GM19351 (cell line): ENCODE data around the gene FRMD4A.

ENCODE experiments used
- ATAC-seq: cut with Tn5 transposase; IDR thresholded peaks from one replicate; pipeline ENCODE4 v1.9.1; 2021; ENCODE audit warnings: mild to moderate bottlenecking, moderate library complexity; ENCODE audit not compliant: unreplicated experiment

Gene FRMD4A

DNA sequence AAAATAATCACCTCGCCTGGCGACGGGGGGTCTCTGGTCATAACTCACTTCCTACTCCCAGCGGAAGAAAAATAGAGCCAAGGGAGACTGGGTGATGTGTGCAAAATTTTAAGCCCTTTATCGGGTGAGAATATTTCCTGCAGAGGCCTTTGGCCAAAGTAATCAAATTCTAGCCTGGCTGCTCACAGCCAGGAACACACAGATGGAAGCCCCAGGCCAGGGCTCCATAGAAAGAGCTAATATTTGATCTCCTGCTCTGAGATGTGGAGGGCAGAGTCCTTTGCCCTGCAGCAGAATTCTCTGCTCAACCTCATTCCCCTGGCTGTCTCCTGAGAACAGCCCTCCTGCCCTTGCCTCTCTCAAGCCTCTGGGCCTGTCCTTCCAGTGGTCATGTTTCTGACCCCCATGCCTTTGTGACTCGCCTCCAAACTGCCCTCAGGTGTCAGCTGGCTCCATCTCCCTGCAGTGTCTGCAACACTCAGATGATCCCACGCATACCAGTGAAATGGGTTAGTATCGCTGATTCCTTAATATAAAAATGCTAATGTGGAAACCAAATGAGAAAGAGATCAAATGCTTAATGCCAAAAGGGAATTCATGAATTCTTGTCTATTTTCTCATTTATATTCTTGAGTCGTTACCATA, 34.5 kb downstream of the FRMD4A start:
- ATAC-seq = no peak

DNA sequence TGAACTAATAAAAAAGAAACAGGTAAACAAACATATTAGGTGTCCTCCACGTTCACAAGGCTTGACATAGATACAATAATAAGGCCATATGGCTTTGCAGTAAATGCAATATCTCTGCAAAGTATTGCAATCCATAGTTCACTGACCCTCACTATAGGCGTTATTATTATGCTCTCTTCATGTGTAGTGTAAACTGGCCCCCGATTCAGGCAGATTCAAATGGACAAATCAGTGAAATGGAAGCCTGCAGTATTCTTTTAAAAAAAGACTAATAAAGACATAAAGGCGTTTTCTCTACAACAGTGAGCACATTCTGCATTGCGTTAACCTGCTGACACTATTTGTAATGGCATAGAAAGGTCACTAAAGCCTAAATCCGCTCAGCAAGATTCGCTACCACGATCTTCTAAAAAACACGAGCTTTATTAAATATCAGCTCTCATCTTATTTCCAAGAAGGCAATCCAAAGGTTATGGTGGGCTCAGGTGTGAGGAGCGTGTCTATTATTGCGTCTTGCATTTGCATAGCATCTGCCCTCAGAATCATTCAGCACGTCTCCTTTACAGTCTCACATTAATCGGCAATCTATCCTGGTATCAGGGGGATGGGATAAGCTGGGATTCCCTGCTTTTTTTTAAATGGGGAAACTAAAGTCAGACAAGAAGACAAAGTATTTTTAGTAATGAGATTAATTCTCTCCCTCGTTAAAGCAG, 36.2 kb downstream of the FRMD4A start:
- ATAC-seq = no peak

DNA sequence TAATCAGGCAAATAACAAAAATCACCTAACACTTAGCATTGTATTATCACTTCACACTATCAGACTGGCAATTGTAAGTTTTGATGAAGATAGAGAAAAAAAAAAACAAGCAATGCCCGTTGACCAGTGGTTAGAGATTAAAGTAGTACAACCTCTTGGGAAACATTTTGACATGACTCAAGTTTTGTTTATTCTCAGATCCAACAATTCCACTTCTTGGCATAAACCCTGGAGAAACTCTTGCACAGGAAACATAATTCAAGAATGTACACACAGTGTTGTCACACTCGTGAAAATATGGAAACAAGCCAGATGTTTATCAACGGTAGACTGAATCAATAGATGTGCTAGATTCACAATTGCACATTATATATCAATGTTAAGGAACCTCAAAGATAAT, 37.2 kb downstream of the FRMD4A start:
- ATAC-seq = no peak

DNA sequence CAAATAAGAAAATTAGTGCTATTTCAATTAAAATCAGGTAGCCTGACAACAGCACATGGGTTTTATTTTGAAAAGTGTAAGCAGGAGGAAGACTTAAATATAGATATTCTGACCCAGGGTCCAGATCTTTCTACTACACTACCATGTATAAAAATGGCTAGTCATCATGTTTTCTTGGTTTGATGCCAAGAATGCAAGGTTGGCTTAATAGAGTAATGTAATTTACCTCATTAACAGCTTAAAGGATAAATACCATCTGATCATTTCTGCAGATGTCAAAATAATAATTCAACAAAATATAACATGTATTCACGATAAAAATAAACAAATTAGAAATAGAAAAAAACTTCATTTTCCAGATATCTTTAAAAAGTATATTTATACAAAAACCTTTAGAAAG, 39.4 kb downstream of the FRMD4A start:
- ATAC-seq = no peak

DNA sequence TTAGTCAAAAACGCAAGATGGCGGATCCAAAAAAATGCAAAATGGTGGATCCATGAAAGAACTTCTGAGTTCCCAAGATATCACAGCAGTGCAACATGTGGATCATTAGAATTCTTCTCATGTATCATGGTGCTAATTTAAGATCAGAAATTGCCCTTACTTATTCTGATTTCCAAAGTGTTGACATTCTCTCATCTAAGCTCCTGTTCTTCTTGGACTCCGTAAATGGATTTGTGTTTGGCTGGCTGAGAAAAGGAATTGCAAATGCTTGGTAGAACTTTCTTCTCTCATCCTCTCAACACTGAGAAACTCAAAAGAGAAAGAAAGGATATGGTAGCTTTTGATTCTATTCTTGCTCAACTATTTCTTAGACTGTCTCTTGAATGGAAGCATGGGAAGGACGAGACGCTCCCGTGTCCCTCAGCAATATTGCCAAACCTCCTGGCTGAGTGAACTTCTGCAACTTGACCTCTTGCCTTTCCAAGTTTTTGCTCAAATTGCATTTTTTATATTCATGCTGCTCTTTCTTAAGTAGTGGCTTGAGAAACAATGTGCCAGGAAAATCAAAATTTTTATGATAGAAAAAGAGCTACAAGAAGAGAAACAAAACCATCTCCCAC, 44.7 kb downstream of the FRMD4A start:
- no peak for ATAC-seq

DNA sequence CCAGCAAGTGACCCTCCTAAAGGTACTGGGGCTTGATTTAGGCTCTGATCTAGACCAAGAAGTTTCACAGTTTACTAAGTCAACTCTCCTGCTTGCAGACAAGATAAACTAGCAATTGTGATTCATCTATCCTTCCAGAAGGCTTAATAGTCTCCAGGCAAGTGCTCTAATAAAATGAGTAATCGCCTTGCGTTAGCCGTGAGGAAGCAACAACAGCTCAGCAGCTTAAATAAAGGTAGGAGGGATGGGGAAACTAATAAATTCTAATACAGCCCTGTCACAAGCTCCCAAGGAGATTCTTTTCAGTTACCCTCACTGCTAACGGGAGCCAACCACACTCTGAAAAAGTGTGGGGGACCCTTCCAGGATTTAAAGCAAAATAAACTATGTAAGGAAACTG, 48.4 kb downstream of the FRMD4A start:
- no peak for ATAC-seq

DNA sequence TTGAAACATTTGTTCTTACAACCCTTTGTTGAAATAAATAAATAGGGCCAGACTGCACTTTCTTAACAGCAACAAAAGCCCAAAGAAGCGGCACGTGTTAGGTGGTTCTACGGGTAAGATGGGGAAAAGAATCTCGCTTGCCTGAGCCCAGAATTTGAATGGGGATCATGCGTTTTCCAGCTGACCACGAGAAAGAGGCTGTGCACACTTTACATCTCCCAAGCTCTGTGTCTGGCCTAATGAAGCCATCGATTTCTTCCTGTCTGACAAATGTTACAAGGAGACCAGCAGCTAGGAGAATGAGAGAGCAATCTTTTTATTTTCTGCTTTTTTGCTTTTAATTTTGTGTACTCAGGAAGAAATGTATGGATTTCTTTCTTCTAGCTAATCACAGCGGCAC, 52.2 kb downstream of the FRMD4A start:
- ATAC-seq = no peak

DNA sequence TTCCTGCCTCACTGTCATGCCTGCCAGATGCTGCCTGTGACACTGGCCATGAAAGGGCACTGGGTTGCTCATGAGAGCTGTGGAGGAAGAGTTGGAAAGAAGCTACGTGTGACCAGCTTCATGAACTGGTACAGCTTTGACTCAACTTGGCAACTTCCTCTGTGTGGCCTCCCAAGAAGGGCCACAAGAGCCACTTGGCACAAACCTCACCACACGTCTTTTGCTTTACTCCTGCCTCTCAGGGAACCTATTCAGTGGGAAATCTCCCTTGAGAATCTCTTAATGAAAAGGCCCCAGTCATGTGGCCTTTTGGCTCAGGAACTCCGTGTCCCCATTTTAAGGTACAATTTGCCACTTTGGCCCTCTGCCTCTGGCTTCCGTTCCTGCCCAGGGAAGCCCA, 54.5 kb downstream of the FRMD4A start:
- no peak for ATAC-seq

DNA sequence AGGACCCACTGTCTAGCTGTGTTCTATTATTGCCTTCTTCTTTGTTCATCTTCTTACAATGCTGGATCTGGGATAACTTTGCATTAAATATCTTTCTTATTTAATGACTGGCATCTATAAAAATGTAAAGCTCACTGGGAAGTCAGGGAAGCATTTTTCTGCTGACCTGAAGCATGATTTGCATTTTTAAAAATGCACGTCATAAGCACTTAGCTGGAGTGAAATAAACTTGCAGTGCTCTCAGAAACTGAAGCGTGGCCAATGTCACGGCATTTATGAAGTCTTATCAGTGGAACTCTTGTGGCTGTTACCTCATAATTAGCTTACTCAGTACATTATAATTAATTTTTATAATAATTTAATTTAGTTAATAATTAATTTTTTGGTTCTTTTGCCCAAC, 59.1 kb downstream of the FRMD4A start:
- no peak for ATAC-seq

DNA sequence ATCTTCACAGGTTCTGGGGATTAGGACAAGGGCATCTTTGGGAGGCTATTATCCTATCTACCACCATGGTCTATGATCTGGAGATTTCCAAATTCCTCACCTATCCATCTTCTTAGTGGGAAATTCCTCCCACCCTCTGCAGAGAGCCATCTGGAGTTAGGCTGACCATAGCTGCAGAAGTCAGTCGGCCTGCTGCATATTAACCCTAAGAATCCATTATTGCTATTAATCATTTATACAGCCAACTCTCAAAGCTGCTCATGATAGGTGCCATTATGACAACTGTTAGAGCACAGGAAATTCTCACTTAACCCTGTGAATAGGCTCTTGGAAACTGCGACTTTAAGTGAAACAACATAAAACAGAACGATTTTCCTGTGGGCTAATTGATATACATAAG, 60.4 kb downstream of the FRMD4A start:
- no peak for ATAC-seq

DNA sequence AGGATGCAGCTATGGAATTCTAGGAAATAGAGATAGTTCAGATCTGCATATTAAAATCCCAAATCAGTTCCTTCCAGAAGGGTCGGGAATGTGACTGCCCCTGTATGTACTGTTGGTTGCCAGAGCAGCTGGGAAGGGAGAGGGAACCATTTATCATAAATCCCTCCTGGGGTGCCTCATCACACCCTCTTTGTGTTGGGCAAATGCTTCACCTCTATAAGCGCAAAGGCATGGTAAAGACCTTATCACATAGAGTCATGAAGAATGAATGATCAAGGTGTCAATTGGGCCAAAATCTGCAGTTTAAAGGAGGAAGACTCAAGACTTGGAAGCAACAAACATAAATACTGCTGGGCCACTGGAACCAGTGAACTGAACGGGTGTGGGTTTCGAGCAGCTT, 65.0 kb downstream of the FRMD4A start:
- ATAC-seq = no peak

DNA sequence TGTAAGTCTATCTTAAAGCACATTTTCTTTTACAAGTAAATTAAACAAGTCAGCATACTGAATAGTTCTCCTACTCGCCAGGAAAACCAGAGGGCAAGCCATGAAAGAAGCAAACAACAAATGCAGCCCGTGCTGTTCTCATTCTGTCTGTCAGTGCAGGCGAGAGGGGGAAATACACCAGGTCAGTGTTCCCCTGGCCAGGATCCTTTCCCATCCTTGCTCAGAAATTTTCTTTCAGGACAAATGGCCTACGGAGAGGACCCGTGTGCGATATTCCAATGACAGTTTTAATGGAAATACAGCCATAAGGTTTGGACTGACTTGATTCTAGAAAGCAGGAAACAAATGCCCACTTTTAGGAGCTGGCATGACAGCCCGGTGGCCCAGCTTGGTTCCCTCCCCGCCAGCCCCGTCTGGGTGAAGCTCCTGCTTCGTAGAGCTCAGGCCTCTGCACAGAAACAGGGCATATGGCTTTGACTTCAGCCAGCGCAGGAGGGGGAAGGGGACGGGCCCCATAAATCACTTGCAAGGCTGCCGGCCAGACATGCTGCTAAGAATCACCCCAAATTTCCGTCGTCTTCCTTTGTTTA, 67.8 kb downstream of the FRMD4A start:
- ATAC-seq = no peak

DNA sequence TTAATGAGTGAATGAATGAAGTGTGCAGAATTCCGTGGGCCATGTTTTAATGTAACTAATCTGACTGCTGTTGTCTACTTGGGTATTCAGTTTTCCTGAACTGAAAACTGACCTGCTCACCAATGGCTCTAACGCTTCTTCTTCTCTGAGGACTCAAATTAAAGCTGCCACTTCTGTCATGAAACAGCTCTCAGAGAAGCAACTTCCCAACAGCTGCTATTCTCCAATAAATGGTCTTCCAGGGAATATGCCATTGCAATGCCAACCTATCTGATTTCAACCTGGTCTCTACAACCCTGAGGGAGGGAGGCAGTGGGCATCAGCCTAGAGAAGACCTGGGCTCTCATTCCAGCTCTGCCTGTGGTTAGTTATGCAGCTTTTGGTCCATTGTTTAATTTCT, 69.4 kb downstream of the FRMD4A start:
- ATAC-seq = no peak

DNA sequence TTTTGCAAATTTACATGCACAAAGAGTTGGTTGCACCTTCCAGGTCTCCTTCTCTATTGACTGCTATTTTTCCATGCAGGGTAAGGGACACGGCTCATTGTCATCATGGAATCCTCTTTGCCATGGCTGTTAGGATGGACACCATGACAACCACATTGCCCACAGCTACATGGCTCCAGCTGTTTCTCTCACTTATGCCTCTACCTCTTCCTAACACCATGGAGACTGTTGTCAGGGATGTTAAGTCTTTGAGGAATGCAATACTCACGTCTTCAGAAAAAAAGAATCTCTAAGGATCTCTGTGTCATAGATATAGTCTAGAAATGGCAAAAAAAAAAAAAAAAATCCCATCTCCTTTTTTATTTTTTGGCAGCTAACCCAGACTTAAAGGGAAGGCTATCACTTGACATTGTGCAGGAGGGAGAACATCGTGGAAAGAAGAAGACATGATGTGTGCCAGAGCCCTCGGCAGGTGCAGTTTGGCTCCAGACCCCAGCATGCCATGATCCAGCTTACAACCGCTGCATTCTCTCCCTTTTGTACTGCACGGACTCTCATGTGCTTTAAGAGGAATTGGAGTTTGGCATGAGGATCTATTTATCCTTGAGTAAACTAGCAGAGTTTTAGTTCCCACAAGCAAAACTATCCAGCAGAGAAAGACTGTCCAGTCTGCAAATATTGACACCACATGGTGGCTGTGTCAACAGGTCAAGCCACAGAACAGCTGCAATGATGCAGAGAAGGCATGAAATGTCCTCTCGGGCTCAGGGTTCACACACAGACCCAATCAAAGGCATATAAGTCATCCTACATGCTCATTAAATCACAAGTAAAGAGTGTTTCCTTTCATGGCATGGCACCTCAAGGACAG, 70.8 kb downstream of the FRMD4A start:
- ATAC-seq = no peak

DNA sequence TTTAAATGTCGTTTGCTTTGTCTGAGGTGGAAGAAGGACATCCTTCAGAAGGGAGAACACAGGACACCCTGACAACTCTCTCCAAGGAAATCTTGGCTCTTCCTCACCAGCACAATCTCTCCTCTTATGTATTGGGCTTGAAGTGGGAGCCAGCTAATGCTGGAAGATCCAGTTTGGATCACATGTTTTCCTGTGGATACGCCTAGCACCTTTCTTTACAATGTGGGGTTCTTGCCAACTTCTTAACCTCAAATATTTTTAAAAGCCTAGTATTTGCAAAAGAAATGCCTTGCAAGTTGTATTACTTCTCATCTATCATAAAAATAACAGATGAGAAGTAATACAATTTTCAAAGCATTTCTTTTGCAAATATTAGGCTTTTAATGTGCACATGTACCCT, 76.4 kb downstream of the FRMD4A start:
- no peak for ATAC-seq

DNA sequence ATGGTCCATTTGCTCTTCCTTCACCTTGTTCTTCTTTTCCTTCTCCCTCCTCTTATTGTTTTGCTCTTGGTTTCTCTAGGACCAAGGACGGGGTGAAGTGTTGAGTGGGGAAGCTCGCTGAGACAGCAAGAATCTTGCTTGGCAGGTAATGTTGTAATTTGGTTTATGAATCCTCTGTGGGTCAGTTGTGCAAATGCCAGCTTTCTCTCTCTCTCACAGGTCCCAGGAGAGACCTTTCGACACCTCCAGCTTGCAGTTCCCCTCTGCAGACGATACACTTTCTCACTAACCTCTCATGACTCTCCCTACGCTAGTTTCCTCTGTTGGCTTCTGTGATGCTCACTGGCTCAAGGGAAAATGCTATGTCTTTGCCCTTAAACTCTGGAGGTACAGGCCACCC, 77.0 kb downstream of the FRMD4A start:
- no peak for ATAC-seq

DNA sequence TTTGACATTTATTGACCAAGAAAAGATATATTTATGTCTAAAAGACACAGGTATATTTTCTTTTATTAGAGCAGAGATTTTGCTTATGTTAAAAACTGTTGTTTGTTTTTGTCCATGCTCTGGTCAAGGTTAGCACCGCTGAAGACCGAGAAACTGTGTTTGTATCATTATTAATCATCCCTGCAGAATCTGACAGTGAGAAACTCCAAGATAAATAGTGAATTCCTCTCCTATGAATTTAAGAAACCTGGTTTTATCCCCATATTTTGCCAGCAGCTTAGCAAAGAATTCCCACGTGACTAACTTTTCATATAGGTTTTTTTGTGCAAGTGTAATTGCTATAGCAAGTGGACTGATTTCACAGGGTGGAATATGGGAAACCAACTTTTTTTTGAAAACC, 77.6 kb downstream of the FRMD4A start:
- ATAC-seq = no peak

DNA sequence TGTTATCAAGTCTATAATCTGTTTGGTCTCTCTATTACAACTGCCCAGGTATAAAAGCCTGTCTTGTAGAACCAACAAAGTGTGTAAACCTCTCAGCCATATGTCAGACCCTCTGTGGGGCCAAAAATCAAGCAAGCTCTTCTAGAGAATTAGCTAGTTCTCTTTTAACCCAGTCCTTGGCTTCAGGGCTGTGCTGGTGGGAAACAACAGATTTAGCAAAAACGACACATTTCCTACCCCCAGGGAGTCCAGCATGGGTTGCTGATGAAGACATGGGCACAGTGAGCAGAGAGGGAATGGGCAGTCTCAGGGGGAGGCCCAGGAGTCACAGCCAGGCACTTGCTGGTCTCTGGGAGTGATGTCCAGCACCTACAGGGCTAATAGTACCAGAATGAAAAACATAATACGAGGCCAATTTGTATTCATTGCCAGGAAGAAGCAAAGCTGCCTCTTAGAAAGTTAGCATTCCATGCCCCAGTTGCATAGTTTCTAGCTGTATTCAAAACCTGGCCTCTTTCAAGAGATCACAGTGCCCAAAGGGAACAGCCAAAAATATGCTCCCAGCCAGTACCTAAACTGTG, 80.1 kb downstream of the FRMD4A start:
- ATAC-seq = no peak

DNA sequence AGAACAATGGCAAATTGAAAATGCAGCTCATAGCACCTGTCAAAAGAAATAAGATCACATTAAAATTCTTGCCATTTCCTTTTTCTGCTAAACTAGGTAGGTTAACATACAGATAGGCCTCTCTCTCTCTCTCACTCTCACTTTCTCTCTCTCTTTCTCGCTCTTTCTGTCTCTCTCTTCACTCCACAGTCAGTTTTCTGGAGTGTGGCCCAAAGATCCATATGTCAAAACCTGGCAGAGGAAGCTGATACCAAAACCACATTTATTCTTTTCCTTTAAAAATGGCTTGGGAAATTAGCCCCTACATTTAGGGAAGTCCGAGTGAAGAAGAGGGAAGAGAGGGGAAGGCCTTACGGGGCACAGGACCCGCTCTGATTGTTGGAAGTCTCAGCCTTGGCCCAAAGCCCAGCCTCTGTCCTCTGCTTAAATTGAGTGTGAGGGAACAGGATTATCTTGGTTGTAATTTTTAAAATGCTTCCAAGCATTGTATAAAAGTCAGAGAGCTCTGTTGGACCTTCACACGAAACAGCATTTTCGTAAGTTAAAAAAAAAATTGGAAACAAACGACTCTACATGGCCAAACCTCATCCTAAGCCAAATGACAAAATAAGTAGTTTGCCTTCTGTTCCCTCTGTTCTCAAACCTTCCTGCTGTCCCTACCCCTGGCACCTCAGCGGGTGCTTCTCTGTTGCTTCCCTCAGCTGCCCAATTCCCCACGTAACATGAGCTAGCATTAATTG, 83.2 kb downstream of the FRMD4A start:
- no peak for ATAC-seq

DNA sequence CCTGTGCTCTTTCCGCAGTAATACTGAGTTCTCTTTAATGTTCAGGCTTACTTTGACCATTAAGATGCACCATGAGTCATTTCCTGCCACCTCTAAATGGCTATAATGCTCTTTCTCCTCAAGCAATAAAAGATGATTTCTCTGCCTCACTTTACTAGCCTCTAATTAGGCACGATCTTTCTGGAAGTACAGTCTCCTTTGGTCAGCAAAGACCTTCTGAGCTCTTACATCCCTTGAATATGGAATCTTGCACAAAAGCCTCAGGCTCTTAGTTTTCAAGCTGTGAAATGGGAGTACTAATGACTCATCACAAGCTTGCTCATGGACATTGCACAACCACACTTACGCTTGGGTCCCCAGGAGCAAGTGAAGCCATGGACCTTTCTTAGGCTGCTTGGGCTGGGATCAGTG, 85.9 kb downstream of the FRMD4A start:
- ATAC-seq = no peak
